Gastrocnemius medialis (tissue), 4 donors: ENCODE measurements around the gene AQP12A. TPM values are rescaled to one million over a fixed set of nuclear protein-coding genes. Genes with fewer than 3 reads are reported as not detected.
"Not testable (repeated sequence)": the region's sequence is repeated elsewhere in the genome, so short reads cannot be mapped to it uniquely, and the experiment has no call there.

Experiments
- ATAC-seq, 2 donors: fragments of 150-250 bp; one replicate each; pipeline ENCODE4 v1.9.1; 2016
- DNase-seq, 2 donors: peaks; one replicate each; pipeline ENCODE4 v3.0.0-alpha.2; 2019
- H3K27ac ChIP-seq, 4 donors: fragments of 200-600 bp; sonication (generic); 1 replicate in 1 of 4; 2 replicates in 3 of 4; pipeline ENCODE4 v1.5.1; 2016 to 2018; ENCODE audit warnings: mild to moderate bottlenecking in 2 of 4, moderate library complexity in 1 of 4
- H3K27me3 ChIP-seq, 3 donors: fragments of 200-600 bp; sonication (generic) in 2 of 3; 1 replicate in 1 of 3; 2 replicates in 2 of 3; pipeline versions ENCODE4 v1.5.1 to v1.6.0; 2016 to 2019; ENCODE audit warnings: mild to moderate bottlenecking in 1 of 3, moderate library complexity in 1 of 3
- H3K36me3 ChIP-seq, 2 donors: fragments of 200-600 bp; sonication (generic) in 1 of 2; one replicate each; pipeline ENCODE4 v1.5.1; 2017 to 2018
- H3K4me1 ChIP-seq, 2 donors: fragments of 200-600 bp; sonication (generic) in 1 of 2; one replicate each; pipeline ENCODE4 v1.5.1; 2016 to 2017; ENCODE audit warnings: mild to moderate bottlenecking in 2 of 2
- H3K4me3 ChIP-seq, 4 donors: fragments of 200-600 bp; sonication (generic) in 3 of 4; 1 replicate in 1 of 4; 2 replicates in 3 of 4; pipeline ENCODE4 v1.5.1; 2016 to 2019; ENCODE audit warnings: mild to moderate bottlenecking in 2 of 4
- H3K9me3 ChIP-seq, 3 donors: fragments of 200-600 bp; sonication (generic) in 2 of 3; 1 replicate in 1 of 3; 2 replicates in 2 of 3; pipeline ENCODE4 v1.5.1; 2016 to 2019
- CTCF ChIP-seq, 5 experiments: fragments of 450-650 bp in 3 of 5; fragments of 200-600 bp in 2 of 5; sonication (generic) in 2 of 5; IDR thresholded peaks in 4 of 5; conservative IDR thresholded peaks in 1 of 5; 1 replicate in 4 of 5; 2 replicates in 1 of 5; pipeline ENCODE4 v1.5.1; 2016 to 2019; ENCODE audit warnings: antibody characterized with exemption in 5 of 5, mild to moderate bottlenecking in 3 of 5, moderate library complexity in 3 of 5
- POLR2A ChIP-seq, 2 donors: fragments of 450-650 bp; IDR thresholded peaks; one replicate each; pipeline ENCODE4 v1.6.1; 2017; ENCODE audit warnings: antibody characterized with exemption in 2 of 2, mild to moderate bottlenecking in 2 of 2, moderate library complexity in 2 of 2
- in situ Hi-C, 4 donors: fragments of 200-750 bp; cut with MboI; loops; one replicate each; pipeline versions ENCODE4 v1.15.0 to v1.8.0; 2017; ENCODE audit warnings: low sequenced_read_pairs in 4 of 4
- intact Hi-C: fragments of 100-400 bp; cut with DNase I; formaldehyde crosslinking; loops from one replicate; pipeline ENCODE4 v1.15.1; 2023; ENCODE audit warnings: low total_unique reads
- total RNA-seq, 4 donors: library from RNA; depleted of rRNA; stranded (reverse); fragments of >200 nt; gene quantifications; one replicate each; pipeline versions ENCODE4 v1.1.0 to v1.2.3, GENCODE V29; 2016

AQP12A gene
- total RNA-seq, 4 donors from 2014 or later, result not detected

- H3K4me1 ChIP-seq, result no peaks in the 10 kb centered on the region
- no peak overlapping the region for H3K4me3 ChIP-seq
- H3K9me3 ChIP-seq, result no peaks in the 10 kb centered on the region
- H3K27ac ChIP-seq, result no peak overlapping the region
- in situ Hi-C loops (no loop called here), intact Hi-C loops (no loop called here)
- no peaks in the 10 kb centered on the region for H3K36me3 ChIP-seq
- no peak for TF ChIP-seq POLR2A (IDR thresholded peaks at IDR 0.05)
- no peak for TF ChIP-seq CTCF (IDR thresholded peaks at IDR 0.05 in 4 of 5, conservative IDR thresholded peaks at IDR 0.05 in 1 of 5)
- ATAC-seq, result no peak
- no peaks in the 10 kb centered on the region for H3K27me3 ChIP-seq
- DNase-seq, result no peak
Observed at GRCh38 chr2:240687045-240687740, 4.5 kb upstream of the AQP12A start.

DNA sequence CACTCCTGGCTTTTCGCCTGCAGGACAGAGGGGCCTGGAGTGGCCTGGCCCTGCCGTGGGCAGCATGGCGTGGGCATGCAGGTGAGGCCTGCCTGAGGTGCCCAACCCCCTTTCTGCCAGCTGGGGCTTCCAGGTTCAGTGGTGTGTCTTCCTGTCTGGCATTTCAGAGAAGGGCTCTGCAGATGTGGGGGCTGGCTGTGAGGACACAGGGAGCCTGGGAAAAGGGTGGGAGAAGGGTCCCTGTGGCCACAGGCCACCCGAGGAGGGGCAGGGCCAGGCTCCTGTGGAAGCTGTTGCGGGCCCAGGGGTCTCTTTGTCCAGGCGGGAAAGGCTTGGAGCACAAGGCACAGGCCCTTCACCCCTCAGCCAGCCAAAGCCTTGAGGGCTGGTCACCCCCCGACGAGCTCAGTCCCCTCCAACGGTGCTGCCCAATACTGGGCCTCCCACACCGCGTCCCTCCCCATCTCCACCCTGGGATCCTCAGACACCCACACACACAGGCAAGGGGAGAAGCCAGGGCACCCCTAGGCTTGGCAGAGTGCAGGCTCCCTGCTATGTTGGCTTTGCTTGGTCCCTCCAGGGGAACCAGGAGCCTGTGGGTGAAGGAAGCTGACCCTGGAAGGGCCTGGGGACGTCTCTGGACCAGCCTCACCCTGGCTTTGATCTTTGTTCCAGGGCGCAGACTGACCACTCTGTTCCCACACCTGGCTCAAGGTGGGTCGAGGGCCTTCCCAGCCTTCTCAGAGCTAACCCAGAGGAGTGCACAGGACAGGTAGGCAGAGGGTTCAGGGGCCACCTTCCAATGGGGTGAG is 3.7 kb upstream of the AQP12A start:
- intact Hi-C loops (no loop called here), in situ Hi-C loops (no loop called here)
- no peaks in the 10 kb centered on the region for H3K36me3 ChIP-seq
- H3K4me1 ChIP-seq, result no peaks in the 10 kb centered on the region
- no peaks in the 10 kb centered on the region for H3K9me3 ChIP-seq
- no peaks in the 10 kb centered on the region for H3K27me3 ChIP-seq
- H3K27ac ChIP-seq, result no peak overlapping the region
- DNase-seq, result no peak
- no peak overlapping the region for H3K4me3 ChIP-seq
- no peak for ATAC-seq
- TF ChIP-seq POLR2A (IDR thresholded peaks at IDR 0.05) (no peak), CTCF (IDR thresholded peaks at IDR 0.05 in 4 of 5, conservative IDR thresholded peaks at IDR 0.05 in 1 of 5) (no peak)

GRCh38 chr2:240688553-240688919 is 3.1 kb upstream of the AQP12A start:
- TF ChIP-seq POLR2A (IDR thresholded peaks at IDR 0.05) (no peak), CTCF (IDR thresholded peaks at IDR 0.05 in 4 of 5, conservative IDR thresholded peaks at IDR 0.05 in 1 of 5) (no peak)
- in situ Hi-C loops, result no loop called here
- no peaks in the 10 kb centered on the region for H3K4me1 ChIP-seq

GRCh38 chr2:240689975-240690374 is 1.7 kb upstream of the AQP12A start:
- ATAC-seq, result no peak
- no peak overlapping the region for H3K27ac ChIP-seq
- TF ChIP-seq CTCF (IDR thresholded peaks at IDR 0.05 in 4 of 5, conservative IDR thresholded peaks at IDR 0.05 in 1 of 5), result no peak
- no peak for TF ChIP-seq POLR2A (IDR thresholded peaks at IDR 0.05)
- H3K27me3 ChIP-seq, result no peaks in the 10 kb centered on the region
- in situ Hi-C loops, result no loop called here
- DNase-seq, result no peak
- no peaks in the 10 kb centered on the region for H3K36me3 ChIP-seq
- H3K9me3 ChIP-seq, result no peaks in the 10 kb centered on the region
- no peaks in the 10 kb centered on the region for H3K4me1 ChIP-seq
- no peak overlapping the region for H3K4me3 ChIP-seq
- intact Hi-C loops, result no loop called here

More at GRCh38 chr2:240688553-240688919, 3.1 kb upstream of the AQP12A start:
- no peak for ATAC-seq
- Histone ChIP-seq H3K27me3 (no peaks in the 10 kb centered on the region), H3K4me3 (no peak overlapping the region), H3K27ac (no peak overlapping the region), H3K9me3 (no peaks in the 10 kb centered on the region), H3K36me3 (no peaks in the 10 kb centered on the region)
- no peak for DNase-seq
- intact Hi-C loops, result no loop called here

GRCh38 chr2:240690421-240691074 is 1.1 kb upstream of the AQP12A start:
- not testable (repeated sequence) for ATAC-seq, H3K4me3 ChIP-seq, H3K27ac ChIP-seq

DNA sequence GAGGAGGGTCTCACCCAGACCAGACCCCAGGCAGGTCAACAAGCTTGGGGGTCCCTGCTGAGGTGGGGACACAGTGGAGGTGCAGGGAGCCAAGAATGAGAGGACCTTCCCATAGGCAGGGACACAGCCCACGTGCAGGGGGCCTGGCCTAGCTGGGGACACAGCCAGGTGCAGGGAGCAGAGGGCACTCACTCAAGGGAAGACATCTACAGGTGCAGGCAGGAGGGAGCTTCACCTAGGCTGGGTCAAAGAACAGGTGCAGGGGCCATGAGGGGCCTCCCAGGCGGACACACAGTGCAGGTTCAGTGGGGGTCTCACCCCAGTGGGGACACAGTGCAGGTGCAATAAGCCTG is 615 bp upstream of the AQP12A start:
- H3K9me3 ChIP-seq, H3K4me1 ChIP-seq, H3K27me3 ChIP-seq, H3K36me3 ChIP-seq, H3K4me3 ChIP-seq, in situ Hi-C loops, H3K27ac ChIP-seq, DNase-seq, ATAC-seq, intact Hi-C loops: not testable (repeated sequence)

More at GRCh38 chr2:240690421-240691074, 1.1 kb upstream of the AQP12A start:
- H3K27me3 ChIP-seq, H3K36me3 ChIP-seq, DNase-seq, H3K9me3 ChIP-seq, intact Hi-C loops, in situ Hi-C loops, H3K4me1 ChIP-seq: not testable (repeated sequence)
